GM18909 (cell line): ENCODE results near the gene RHEX.
"Not testable (repeated sequence)": the region's sequence is repeated elsewhere in the genome, so short reads cannot be mapped to it uniquely, and the experiment has no call there.

Source experiments
- ATAC-seq: cut with Tn5 transposase; IDR thresholded peaks from one replicate; pipeline ENCODE4 v1.9.1; 2021; ENCODE audit warnings: mild to moderate bottlenecking; ENCODE audit not compliant: unreplicated experiment, poor library complexity

Gene RHEX

DNA sequence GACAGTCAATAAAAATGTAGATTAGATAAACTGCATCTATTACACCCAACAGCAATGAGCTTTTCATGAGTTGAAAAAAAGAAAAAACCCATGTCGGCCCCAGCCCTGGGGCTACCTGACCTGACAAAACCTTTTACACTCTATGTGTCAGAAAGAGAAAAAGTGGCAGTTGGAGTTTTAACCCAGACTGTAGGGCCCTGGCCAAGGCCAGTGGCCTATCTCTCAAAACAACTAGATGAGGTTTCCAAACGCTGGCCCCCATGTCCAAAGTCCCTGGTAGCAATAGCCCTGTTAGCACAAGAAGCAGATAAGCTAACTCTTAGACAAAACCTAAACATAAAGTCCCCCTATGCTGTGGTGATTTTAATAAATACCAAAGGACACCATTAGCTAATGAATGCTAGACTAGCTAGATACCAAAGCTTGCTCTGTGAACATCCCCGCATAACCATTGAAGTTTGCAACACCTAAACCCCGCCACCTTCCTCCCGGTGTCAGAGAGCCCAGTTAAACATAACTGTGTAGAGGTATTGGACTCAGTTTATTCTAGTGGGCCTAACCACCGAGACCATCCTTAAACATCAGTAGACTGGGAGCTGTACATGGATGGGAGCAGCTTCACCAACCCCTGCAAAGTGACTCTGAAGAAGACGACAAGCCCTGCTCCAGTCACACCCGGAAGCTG is 2.8 kb downstream of the RHEX start:
- not testable (repeated sequence) for ATAC-seq

DNA sequence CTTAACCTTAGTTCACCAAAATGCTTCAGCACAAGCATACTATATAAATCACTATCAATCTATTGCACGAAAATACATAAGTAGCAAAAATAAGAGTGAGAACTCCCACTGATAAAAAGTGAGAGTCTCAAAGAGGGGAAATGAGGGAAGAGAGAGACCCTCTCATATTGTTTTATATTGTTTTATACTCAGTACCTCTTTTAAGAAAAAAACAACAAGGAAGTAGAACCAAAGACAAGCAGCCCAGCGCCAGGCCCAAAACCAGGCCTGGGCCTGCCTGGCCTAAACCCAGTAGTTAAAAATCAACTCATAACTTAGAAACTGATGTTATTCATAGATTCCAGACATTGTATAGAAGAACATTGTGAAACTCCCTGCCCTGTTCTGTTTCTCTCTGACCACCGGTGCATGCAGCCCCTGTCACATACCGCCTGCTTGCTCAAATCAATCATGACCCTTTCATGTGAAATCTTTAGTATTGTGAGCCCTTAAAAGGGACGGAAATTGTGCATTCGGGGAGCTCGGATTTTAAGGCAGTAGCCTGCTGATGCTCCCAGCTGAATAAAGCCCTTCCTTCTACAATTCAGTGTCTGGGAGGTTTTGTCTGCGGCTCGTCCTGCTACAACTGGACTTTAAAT is 5.4 kb downstream of the RHEX start:
- ATAC-seq = not testable (repeated sequence)

DNA sequence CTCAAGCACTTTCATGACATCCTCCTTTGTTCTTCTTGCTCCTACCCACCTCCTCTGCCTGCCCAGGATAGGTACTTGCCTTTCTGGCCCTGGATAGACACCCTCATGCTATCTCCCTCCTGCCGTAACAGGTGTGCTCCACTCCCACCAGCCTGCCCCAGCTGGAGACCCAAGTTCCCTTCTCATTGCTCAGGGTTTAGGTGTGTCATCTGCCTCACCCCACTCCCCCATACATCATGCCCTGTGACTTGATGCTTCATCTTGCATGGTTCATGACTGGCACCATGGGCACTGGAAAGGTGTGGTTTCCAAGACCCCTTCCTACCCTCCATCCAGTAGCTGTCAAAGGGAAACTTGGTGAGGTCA is 5.9 kb downstream of the RHEX start:
- ATAC-seq = no peak

GRCh38 chr1:206059355-206059915 is 6.5 kb downstream of the RHEX start:
- ATAC-seq = no peak

- no peak for ATAC-seq
These were observed 7.9 kb downstream of the RHEX start for GRCh38 chr1:206060844-206061243.

- no peak for ATAC-seq
These were observed 9.5 kb downstream of the RHEX start for GRCh38 chr1:206062464-206062863.

DNA sequence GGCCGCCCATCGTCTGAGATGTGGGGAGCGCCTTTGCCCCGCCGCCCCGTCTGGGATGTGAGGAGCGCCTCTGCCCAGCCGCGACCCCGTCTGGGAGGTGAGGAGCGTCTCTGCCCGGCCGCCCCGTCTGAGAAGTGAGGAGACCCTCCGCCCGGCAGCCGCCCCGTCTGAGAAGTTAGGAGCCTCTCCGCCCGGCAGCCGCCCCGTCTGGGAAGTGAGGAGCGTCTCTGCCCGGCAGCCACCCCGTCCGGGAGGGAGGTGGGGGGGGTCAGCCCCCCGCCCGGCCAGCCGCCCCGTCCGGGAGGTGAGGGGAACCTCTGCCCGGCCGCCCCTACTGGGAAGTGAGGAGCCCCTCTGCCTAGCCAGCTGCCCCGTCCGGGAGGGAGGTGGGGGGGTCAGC is 11.0 kb downstream of the RHEX start:
- not testable (repeated sequence) for ATAC-seq

- ATAC-seq = not testable (repeated sequence)
These were observed 11.5 kb downstream of the RHEX start for GRCh38 chr1:206064501-206064900.

GRCh38 chr1:206065547-206066145 is 12.7 kb downstream of the RHEX start:
- no peak for ATAC-seq

DNA sequence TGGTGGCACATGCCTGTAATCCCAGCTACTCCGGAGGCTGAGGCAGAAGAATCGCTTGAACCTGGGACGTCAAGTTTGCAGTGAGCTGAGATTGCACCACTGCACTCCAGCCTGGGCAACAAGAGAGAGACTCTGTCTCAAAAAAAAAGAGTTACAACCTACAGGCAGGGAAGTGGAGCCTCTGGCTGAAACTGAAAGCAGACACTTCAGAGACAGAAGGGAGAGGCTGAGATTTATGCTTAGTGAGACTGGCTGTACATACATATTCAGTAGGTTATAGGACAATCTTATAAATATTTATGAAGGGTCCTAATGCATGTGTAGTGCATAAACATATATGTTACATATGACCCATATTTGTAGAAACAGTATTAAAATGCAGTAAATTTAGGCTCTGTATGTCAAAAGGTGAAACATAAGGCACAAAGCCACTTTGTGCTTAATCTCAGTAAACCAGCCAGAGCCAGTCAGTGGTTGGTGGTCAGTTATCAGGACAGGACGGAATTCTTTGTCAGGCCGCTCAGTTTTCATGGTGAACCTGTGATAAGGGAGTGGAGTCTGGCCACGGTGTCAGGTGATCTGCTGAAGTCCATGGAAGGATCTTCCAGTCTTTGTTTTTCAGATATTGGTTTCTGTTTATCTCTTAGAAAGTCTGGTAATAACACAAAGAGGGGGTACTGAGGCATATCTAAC is 13.7 kb downstream of the RHEX start:
- ATAC-seq = peak; percentile 80

- ATAC-seq = no peak
These were observed 14.7 kb downstream of the RHEX start for GRCh38 chr1:206067486-206068227.

- ATAC-seq = no peak
These were observed 15.3 kb downstream of the RHEX start for GRCh38 chr1:206068314-206068713.

DNA sequence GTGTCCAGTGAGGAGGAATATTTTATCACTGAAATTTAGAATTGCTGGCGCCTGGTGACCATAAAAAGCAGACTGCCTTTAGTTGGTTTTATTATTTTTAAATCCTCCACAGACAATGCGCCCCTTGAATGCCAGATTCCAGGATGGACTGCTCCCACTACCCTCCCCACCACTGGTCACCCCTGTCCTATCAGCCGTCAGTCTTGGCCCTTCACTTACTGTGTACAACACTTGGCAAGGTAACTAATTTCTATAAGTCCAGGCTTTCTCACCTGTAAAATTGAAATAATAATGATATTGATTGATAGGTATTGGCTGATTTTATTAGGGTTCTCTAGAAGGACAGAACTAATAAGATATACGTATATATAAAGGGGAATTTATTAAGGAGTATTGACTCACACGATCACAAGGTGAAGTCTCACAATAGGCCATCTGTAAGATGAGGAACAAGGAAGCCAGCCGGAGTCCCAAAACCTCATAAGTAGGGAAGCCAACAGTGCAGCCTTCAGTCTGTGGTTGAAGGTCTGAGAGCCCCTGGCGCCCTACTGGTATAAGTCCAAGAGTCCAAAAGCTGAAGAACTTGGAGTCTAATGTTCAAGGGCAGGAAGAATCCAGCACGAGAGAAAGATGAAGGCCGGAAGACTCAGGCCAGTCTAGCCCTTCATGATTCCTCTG is 17.8 kb downstream of the RHEX start:
- ATAC-seq = no peak

GRCh38 chr1:206074839-206075238 is 21.9 kb downstream of the RHEX start:
- ATAC-seq = no peak

DNA sequence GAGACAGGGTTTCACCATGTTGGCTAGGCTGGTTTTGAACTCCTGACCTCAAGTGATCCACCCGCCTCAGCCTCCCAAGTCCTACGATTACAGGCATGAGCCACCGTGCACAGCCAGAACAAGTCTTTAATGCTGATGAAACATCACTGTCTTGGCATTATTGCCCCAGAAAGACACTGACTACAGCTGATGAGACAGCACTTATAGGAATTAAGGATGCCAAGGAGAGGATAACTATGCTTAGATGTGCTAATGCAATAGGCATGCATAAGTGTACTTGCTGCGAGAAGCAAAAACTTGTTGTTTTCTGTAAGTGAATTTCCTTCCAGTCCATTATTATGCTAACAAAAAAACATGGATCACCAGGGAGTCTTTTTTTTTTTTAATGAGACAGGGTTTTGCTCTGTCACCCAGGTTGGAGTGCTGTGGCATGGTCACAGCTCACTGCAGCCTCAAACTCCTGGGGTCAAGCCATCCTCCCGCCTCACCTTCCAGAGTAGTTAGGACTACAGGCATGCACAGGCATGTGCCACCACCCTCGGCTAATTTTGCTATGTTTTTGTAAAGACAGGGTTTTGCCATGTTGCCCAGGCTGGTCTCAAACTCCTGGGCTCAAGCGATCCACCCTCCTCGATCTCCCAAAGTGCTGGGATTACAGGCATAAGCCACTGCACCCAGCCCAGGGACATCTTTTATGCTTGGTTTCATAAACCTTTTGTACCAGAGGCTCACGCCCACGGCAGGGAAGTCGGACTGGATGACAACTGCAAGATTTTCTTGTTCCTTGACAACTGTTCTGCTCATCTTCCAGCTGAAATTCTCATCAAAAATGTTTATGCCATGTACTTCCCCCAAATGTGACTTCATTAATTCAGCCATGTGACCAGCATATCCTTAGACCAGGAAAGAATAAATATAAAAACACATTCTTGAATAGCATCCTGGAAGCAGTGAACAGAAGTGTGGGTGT is 23.1 kb downstream of the RHEX start:
- ATAC-seq = no peak

GRCh38 chr1:206079135-206079534 is 26.2 kb downstream of the RHEX start:
- ATAC-seq = no peak

GRCh38 chr1:206080026-206080820 is 27.2 kb downstream of the RHEX start:
- ATAC-seq = no peak

DNA sequence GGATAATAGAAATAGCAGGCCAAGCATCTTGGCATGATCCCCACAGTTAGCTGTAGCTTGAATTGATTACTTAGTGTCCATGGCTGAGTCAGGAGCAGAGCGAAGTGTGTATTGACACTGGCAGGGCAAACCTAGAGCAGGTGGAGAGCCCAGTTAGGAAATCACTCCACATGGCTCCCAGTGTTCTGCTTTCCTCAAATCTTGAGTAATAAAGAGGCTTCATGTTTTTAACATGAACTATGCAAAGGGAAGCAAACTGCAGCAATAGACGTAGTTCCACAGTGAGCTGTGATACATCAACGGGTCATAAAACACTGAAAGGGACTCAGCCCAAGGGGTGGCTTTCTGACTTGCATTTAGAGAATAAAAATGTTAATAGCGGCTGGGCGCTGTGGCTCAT is 28.9 kb downstream of the RHEX start:
- no peak for ATAC-seq
